Left colon (tissue), 2 donors: ENCODE measurements around the gene NPTX2. TPM values are rescaled to one million over a fixed set of nuclear protein-coding genes. Genes with fewer than 3 reads are reported as not detected.

Experiments
- ATAC-seq: fragments of 200-7000 bp; cut with Tn5 transposase; one replicate; pipeline ENCODE4 v1.9.1; 2020; ENCODE audit warnings: mild to moderate bottlenecking, moderate library complexity
- DNase-seq, 2 donors: peaks; one replicate each; pipeline ENCODE4 v3.0.0-alpha.2; 2020
- intact Hi-C, 2 donors: fragments of 100-400 bp; cut with DNase I in 1 of 2; cut with micrococcal nuclease in 1 of 2; formaldehyde crosslinking; loops; one replicate each; pipeline versions ENCODE4 v1.11.2 to v1.14.0; 2022; cut with DNase I, micrococcal nuclease
- total RNA-seq, 2 donors: library from RNA; stranded (reverse); fragmentation: NEBNext Ultra II Directional; extraction: Animal tissue kit (Norgen Biotek cat#: 25700); gene quantifications; one replicate each; pipeline ENCODE4 v1.2.1, GENCODE V29; 2021
- donor health status: DM: no; HTN: no; CAD: no.
- donor health status: DM: yes; HTN: yes; CAD: no.

The NPTX2 gene
- total RNA-seq, 2 donors from 2014 or later: 2.1 to 5.9 TPM

DNA sequence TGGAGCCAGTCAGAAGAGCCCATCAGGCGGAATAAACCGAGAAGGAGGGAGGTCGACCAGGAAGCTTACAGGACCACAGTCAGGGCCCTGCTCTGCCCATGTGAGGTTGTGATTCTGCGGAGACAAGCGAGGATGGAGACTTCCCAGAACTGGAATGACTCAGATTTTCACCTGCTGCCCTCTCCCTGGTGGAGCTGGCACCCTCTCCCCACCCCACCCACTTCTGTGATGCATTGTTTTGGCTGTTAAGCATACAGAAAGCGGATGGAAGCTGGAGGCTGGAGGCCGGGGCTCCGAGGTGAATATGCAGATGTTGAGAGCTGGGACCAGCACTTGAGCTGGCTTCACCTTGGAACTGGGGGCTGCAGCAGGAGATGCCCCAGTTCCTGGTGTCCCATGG lies 57.4 kb downstream of the NPTX2 start:
- ATAC-seq (no peak), DNase-seq (no peak)
- intact Hi-C loops: no loop called here

DNA sequence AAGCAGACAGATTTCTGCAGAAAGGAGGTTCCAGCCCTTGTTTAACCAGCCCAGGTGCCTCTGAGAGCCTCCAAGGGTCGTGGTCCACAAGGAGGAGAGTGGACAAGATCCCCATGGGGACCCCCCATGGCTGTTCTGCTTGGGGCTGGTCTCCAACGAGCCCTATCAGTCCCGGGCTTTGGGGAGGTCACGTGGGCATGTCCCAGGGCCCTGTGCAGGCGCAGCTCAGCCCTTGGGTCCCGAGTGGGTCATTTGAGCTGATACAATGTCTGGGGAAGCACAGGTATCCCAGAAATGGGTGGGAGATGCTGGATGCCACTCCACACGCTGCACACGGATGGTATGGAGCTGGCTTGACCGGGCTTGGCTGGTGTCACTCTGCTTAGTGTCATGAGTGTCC lies 57.8 kb downstream of the NPTX2 start:
- intact Hi-C loops: no loop called here
- no peak for ATAC-seq
- DNase-seq: no peak

DNA sequence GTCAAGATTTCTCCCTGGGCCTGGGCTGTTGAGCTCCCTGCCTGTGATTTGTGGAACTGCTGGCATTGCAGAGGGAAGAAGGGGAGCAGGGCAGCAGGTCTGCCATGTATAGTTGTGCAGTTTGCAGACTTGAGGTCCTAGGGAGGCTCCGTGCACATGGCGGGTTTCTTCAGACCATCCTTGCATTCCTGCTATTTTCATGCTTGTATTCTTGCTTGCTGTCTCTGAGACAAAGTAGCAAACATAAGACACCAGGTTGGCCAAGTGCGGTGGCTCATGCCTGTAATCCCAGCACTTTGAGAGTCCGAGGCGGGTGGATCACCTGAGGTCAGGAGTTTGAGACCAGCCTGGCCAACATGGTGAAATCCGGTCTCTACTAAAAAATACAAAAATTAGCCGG lies 61.1 kb downstream of the NPTX2 start:
- no peak for DNase-seq
- ATAC-seq: no peak

More for the DNA sequence above, 61.1 kb downstream of the NPTX2 start:
- intact Hi-C loops: no loop called here

Other genes with a start within 250 kb of the NPTX2 start
- gene BAIAP2L1, start 216.2 kb upstream of the NPTX2 start, total RNA-seq: 10 to 100 TPM; 67.2 to 70.9 TPM